HepG2 (cell line): ENCODE measurements around the gene PIGC. TPM values are rescaled to one million over a fixed set of nuclear protein-coding genes. Genes with fewer than 3 reads are reported as not detected.
A peak's percentile ranks its signal among the peaks of the same experiment; 100 is the strongest.

Experiments used
- FOXA1 ChIP-seq, 2 experiments: fragments of 450-650 bp in 1 of 2; sonication (generic) in 1 of 2; formaldehyde crosslinking in 1 of 2; IDR thresholded peaks; 2 replicates each; pipeline versions ENCODE4 v1.4.0 to v1.6.1; 2016 to 2020; ENCODE audit warnings: missing genetic modification reagents in 1 of 2
- FOXO1 ChIP-seq: sonication (generic); formaldehyde crosslinking; IDR thresholded peaks from 2 replicates; pipeline ENCODE4 v1.4.0; 2020; ENCODE audit warnings: missing genetic modification reagents
- GABPA ChIP-seq, 2 experiments: IDR thresholded peaks; 2 replicates each; pipeline ENCODE4 v1.6.1; 2011 to 2016; ENCODE audit warnings: low read depth in 2 of 2, low read length in 1 of 2, missing biosample characterization in 1 of 2, missing genetic modification characterization in 1 of 2
- MED1 ChIP-seq: sonication (generic); formaldehyde crosslinking; IDR thresholded peaks from 2 replicates; pipeline ENCODE4 v1.4.0; 2020; ENCODE audit warnings: missing genetic modification reagents
- MEIS2 ChIP-seq: sonication (generic); formaldehyde crosslinking; IDR thresholded peaks from 2 replicates; pipeline ENCODE4 v1.9.0; 2021; ENCODE audit warnings: mild to moderate bottlenecking, missing genetic modification reagents
- PAF1 ChIP-seq: IDR thresholded peaks from 2 replicates; pipeline ENCODE4 v1.6.1; 2016; ENCODE audit warnings: missing genetic modification reagents, missing compliant biosample characterization
- POLR2AphosphoS5 ChIP-seq: IDR thresholded peaks from 2 replicates; pipeline ENCODE4 v1.6.1; 2012; ENCODE audit warnings: low read depth, low read length
- SIN3B ChIP-seq: fragments of 150-350 bp; IDR thresholded peaks from 2 replicates; pipeline ENCODE4 v1.6.1; 2014; ENCODE audit warnings: low read length
- TEAD2 ChIP-seq: sonication (generic); formaldehyde crosslinking; IDR thresholded peaks from 2 replicates; pipeline ENCODE4 v1.9.0; 2021; ENCODE audit warnings: missing genetic modification reagents
- THYN1 ChIP-seq: sonication (generic); formaldehyde crosslinking; IDR thresholded peaks from 2 replicates; pipeline ENCODE4 v1.8.1; 2023; ENCODE audit warnings: low read depth, mild to moderate bottlenecking, moderate library complexity, missing genetic modification reagents, borderline replicate concordance
- ZFP37 ChIP-seq: sonication (generic); formaldehyde crosslinking; IDR thresholded peaks from 2 replicates; pipeline ENCODE4 v1.4.0; 2020; ENCODE audit warnings: missing genetic modification reagents, borderline replicate concordance
- ZKSCAN8 ChIP-seq: IDR thresholded peaks from 2 replicates; pipeline ENCODE4 v1.6.1; 2016; ENCODE audit warnings: borderline replicate concordance, missing genetic modification reagents, missing compliant biosample characterization
- ZNF274 ChIP-seq: sonication (generic); formaldehyde crosslinking; IDR thresholded peaks from 2 replicates; pipeline ENCODE4 v1.5.1; 2020; ENCODE audit warnings: mild to moderate bottlenecking, missing genetic modification reagents
- ZNF333 ChIP-seq: sonication (generic); formaldehyde crosslinking; IDR thresholded peaks from 2 replicates; pipeline ENCODE4 v1.4.0; 2020; ENCODE audit warnings: mild to moderate bottlenecking, missing genetic modification reagents, borderline replicate concordance
- ZNF878 ChIP-seq: sonication (generic); formaldehyde crosslinking; IDR thresholded peaks from 2 replicates; pipeline ENCODE4 v1.8.1; 2023; ENCODE audit warnings: mild to moderate bottlenecking, missing genetic modification reagents, moderate library complexity
- polyA plus RNA-seq, 8 experiments: library from polyadenylated mRNA; depleted of rRNA in 3 of 8; stranded (reverse) in 7 of 8; unstranded in 1 of 8; fragments of >200 nt; fragmentation: Illumina TruSeq in 4 of 8; extraction: Trizol in 4 of 8; gene quantifications; 2 replicates each; pipeline versions ENCODE4 v1.2.1 to v1.2.3, GENCODE V29; 2011 to 2016; ENCODE audit warnings: low read depth in 4 of 8, missing spikeins in 1 of 8, mixed read lengths in 1 of 8; ENCODE audit not compliant: insufficient read depth in 1 of 8
- total RNA-seq, 5 experiments: library from RNA; depleted of rRNA; stranded (reverse); fragments of >200 nt; fragmentation: Illumina TruSeq; extraction: Trizol; gene quantifications; 2 replicates each; pipeline ENCODE4 v1.2.3, GENCODE V29; 2016; ENCODE audit warnings: low read depth in 1 of 5
- TF ChIP-seq, protein P1 (sequence below): IDR thresholded peaks from 2 replicates; pipeline ENCODE4 v1.6.1; 2016; ENCODE audit warnings: mild to moderate bottlenecking
- TF ChIP-seq, protein P2 (sequence below): sonication (generic); formaldehyde crosslinking; IDR thresholded peaks from 2 replicates; pipeline ENCODE4 v1.4.0; 2020; ENCODE audit warnings: missing genetic modification reagents
- TF ChIP-seq, protein P3 (sequence below): sonication (generic); formaldehyde crosslinking; IDR thresholded peaks from 2 replicates; pipeline ENCODE4 v1.4.0; 2020; ENCODE audit warnings: missing genetic modification reagents
- TF ChIP-seq, protein P4 (sequence below): sonication (generic); formaldehyde crosslinking; IDR thresholded peaks from 2 replicates; pipeline ENCODE4 v1.5.1; 2020; ENCODE audit warnings: missing genetic modification reagents, mild to moderate bottlenecking, borderline replicate concordance
- TF ChIP-seq, protein P5 (sequence below): IDR thresholded peaks from 2 replicates; pipeline ENCODE4 v1.6.1; 2016; ENCODE audit warnings: control low read depth

The PIGC gene
- total and polyA plus RNA-seq, 2 of the 13 experiments (the other 11 are each of a cell fraction or from before 2014, with no cell fraction given), result 26.7 to 29.5 TPM

DNA sequence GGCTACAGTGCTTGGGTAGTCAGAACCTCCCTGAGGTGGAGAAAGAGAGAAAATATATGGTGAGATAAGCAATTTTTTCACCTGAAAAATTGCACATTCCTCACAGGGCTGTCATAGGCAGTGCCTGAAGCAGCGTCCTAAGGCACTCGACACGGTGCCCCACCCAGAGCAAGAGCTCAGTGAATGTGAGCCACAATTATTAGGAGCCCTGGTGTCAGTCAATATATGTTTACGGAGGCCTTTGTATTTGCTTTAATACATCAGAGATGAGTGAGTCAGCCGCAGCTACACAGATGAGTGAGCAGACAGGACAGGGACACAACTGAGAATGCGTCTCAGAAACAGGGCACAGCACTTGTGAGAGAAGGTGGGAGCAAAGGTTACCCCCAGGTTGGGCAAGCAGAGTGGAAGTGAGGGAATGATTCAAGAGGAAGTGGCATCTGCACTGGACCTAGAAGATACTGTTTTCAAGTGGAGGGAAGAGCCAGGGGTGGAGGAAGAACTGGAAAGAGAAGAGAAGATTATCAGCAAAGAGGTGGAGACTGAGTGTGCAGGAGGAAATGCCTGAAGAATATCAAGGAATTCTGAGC lies 5.2 kb upstream of the PIGC start (continued):
- TF ChIP-seq, protein P1, sequence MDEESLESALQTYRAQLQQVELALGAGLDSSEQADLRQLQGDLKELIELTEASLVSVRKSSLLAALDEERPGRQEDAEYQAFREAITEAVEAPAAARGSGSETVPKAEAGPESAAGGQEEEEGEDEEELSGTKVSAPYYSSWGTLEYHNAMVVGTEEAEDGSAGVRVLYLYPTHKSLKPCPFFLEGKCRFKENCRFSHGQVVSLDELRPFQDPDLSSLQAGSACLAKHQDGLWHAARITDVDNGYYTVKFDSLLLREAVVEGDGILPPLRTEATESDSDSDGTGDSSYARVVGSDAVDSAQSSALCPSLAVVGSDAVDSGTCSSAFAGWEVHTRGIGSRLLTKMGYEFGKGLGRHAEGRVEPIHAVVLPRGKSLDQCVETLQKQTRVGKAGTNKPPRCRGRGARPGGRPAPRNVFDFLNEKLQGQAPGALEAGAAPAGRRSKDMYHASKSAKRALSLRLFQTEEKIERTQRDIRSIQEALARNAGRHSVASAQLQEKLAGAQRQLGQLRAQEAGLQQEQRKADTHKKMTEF (CRISPR knock-in tag), result no peak
- TF ChIP-seq, protein P2, sequence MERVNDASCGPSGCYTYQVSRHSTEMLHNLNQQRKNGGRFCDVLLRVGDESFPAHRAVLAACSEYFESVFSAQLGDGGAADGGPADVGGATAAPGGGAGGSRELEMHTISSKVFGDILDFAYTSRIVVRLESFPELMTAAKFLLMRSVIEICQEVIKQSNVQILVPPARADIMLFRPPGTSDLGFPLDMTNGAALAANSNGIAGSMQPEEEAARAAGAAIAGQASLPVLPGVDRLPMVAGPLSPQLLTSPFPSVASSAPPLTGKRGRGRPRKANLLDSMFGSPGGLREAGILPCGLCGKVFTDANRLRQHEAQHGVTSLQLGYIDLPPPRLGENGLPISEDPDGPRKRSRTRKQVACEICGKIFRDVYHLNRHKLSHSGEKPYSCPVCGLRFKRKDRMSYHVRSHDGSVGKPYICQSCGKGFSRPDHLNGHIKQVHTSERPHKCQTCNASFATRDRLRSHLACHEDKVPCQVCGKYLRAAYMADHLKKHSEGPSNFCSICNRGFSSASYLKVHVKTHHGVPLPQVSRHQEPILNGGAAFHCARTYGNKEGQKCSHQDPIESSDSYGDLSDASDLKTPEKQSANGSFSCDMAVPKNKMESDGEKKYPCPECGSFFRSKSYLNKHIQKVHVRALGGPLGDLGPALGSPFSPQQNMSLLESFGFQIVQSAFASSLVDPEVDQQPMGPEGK (CRISPR knock-in tag), result peak; percentile 26; the same call in 1 of the 2 replicates
- TF ChIP-seq, protein P3, sequence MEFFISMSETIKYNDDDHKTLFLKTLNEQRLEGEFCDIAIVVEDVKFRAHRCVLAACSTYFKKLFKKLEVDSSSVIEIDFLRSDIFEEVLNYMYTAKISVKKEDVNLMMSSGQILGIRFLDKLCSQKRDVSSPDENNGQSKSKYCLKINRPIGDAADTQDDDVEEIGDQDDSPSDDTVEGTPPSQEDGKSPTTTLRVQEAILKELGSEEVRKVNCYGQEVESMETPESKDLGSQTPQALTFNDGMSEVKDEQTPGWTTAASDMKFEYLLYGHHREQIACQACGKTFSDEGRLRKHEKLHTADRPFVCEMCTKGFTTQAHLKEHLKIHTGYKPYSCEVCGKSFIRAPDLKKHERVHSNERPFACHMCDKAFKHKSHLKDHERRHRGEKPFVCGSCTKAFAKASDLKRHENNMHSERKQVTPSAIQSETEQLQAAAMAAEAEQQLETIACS (CRISPR knock-in tag), result no peak
- TF ChIP-seq ZNF333 (no peak), TEAD2 (no peak), ZFP37 (CRISPR knock-in tag) (no peak), FOXO1 (CRISPR knock-in tag) (peak; percentile 52; the same call in 1 of the 2 replicates), ZNF274 (no peak), ZNF878 (CRISPR knock-in tag) (no peak), GABPA (IDR thresholded peaks at IDR 0.05; ENCODE audit: low read depth, low read length) (no peak), GABPA (CRISPR knock-in tag; IDR thresholded peaks at IDR 0.05; ENCODE audit: low read depth) (peak; percentile 53), SIN3B (0 out of 2 replicates have a peak, but pooled peaks have one; percentile 46), MEIS2 (CRISPR knock-in tag) (no peak), FOXA1 (IDR thresholded peaks at IDR 0.05) (no peak), FOXA1 (CRISPR knock-in tag; IDR thresholded peaks at IDR 0.05) (peak; percentile 49; the same call in 1 of the 2 replicates), THYN1 (CRISPR knock-in tag) (no peak), PAF1 (no peak), ZKSCAN8 (CRISPR knock-in tag) (0 out of 2 replicates have a peak, but pooled peaks have one; percentile 32), MED1 (CRISPR knock-in tag) (peak; percentile 28; the same call in 1 of the 2 replicates), POLR2AphosphoS5 (0 out of 2 replicates have a peak, but pooled peaks have one; percentile 43)
- TF ChIP-seq, protein P4, sequence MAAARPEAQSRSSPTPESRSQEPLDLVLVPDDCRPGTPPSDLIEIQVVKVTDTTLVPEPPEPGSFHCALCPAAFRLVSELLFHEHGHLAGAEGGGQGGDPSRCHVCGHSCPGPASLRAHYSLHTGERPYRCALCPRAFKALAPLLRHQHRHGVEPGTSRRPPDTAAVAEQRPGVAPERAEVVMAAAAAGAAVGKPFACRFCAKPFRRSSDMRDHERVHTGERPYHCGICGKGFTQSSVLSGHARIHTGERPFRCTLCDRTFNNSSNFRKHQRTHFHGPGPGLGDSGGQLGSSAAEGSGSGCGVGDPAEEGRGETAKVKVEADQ (CRISPR knock-in tag), result no peak
- TF ChIP-seq, protein P5, sequence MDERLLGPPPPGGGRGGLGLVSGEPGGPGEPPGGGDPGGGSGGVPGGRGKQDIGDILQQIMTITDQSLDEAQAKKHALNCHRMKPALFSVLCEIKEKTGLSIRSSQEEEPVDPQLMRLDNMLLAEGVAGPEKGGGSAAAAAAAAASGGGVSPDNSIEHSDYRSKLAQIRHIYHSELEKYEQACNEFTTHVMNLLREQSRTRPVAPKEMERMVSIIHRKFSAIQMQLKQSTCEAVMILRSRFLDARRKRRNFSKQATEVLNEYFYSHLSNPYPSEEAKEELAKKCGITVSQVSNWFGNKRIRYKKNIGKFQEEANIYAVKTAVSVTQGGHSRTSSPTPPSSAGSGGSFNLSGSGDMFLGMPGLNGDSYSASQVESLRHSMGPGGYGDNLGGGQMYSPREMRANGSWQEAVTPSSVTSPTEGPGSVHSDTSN (CRISPR knock-in tag), result peak; percentile 61; the same call in 1 of the 2 replicates
